ENCODE data around the gene TRPM3. TPM values are rescaled to one million over a fixed set of nuclear protein-coding genes. Genes with fewer than 3 reads are reported as not detected.

The TRPM3 gene
- total and polyA plus RNA-seq, 2 of the 13 experiments (the other 11 are each of a cell fraction or from before 2014, with no cell fraction given), result not detected

DNA sequence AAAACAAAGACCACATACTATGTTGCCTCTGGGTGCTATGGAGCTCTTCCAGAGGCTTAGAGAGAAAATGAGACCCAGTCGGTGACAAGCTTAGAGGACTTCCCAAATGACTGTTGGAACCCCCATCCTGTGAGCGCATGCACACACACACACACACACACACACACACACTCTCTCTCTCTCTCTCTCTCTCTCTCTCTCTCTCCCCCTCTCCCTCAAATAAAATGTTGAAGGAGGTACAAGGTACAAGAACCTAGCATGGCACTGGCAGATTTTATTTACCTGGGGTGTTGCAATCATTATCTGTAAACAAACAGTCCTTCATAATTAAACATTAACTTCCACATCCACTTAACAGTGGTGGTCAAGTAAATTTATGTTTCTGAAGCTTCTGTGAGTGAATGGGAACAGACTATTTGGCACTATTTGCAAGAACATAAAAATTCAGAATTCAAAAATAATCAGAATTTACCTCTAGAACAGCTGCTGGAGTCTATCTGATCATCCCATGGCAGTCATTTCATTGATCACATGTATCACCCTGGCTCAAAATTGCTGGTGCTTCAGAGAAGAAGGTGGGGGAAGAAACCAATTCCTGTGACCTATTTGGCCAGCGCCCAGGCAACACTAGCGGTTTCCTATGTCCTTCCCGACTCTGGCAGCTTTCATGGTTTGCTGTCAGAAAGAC is 24.9 kb downstream of the TRPM3 start (continued):
- TF ChIP-seq, protein P1, sequence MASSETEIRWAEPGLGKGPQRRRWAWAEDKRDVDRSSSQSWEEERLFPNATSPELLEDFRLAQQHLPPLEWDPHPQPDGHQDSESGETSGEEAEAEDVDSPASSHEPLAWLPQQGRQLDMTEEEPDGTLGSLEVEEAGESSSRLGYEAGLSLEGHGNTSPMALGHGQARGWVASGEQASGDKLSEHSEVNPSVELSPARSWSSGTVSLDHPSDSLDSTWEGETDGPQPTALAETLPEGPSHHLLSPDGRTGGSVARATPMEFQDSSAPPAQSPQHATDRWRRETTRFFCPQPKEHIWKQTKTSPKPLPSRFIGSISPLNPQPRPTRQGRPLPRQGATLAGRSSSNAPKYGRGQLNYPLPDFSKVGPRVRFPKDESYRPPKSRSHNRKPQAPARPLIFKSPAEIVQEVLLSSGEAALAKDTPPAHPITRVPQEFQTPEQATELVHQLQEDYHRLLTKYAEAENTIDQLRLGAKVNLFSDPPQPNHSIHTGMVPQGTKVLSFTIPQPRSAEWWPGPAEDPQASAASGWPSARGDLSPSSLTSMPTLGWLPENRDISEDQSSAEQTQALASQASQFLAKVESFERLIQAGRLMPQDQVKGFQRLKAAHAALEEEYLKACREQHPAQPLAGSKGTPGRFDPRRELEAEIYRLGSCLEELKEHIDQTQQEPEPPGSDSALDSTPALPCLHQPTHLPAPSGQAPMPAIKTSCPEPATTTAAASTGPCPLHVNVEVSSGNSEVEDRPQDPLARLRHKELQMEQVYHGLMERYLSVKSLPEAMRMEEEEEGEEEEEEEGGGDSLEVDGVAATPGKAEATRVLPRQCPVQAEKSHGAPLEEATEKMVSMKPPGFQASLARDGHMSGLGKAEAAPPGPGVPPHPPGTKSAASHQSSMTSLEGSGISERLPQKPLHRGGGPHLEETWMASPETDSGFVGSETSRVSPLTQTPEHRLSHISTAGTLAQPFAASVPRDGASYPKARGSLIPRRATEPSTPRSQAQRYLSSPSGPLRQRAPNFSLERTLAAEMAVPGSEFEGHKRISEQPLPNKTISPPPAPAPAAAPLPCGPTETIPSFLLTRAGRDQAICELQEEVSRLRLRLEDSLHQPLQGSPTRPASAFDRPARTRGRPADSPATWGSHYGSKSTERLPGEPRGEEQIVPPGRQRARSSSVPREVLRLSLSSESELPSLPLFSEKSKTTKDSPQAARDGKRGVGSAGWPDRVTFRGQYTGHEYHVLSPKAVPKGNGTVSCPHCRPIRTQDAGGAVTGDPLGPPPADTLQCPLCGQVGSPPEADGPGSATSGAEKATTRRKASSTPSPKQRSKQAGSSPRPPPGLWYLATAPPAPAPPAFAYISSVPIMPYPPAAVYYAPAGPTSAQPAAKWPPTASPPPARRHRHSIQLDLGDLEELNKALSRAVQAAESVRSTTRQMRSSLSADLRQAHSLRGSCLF (CRISPR knock-in tag; IDR thresholded peaks at IDR 0.05; ENCODE audit: borderline replicate concordance), result no peak
- TF ChIP-seq WIZ (CRISPR knock-in tag; IDR thresholded peaks at IDR 0.05), result no peak
- TF ChIP-seq NBN (conservative IDR thresholded peaks at IDR 0.05), result no peak
- TF ChIP-seq NCOR1 (IDR thresholded peaks at IDR 0.05; ENCODE audit: borderline replicate concordance, low read length), result peak; percentile 98
- TF ChIP-seq, protein P2, sequence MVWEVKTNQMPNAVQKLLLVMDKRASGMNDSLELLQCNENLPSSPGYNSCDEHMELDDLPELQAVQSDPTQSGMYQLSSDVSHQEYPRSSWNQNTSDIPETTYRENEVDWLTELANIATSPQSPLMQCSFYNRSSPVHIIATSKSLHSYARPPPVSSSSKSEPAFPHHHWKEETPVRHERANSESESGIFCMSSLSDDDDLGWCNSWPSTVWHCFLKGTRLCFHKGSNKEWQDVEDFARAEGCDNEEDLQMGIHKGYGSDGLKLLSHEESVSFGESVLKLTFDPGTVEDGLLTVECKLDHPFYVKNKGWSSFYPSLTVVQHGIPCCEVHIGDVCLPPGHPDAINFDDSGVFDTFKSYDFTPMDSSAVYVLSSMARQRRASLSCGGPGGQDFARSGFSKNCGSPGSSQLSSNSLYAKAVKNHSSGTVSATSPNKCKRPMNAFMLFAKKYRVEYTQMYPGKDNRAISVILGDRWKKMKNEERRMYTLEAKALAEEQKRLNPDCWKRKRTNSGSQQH (CRISPR knock-in tag; IDR thresholded peaks at IDR 0.05; ENCODE audit: low read depth), result 0 out of 2 replicates have a peak, but pooled peaks have one; percentile 74
- TF ChIP-seq, protein P3, sequence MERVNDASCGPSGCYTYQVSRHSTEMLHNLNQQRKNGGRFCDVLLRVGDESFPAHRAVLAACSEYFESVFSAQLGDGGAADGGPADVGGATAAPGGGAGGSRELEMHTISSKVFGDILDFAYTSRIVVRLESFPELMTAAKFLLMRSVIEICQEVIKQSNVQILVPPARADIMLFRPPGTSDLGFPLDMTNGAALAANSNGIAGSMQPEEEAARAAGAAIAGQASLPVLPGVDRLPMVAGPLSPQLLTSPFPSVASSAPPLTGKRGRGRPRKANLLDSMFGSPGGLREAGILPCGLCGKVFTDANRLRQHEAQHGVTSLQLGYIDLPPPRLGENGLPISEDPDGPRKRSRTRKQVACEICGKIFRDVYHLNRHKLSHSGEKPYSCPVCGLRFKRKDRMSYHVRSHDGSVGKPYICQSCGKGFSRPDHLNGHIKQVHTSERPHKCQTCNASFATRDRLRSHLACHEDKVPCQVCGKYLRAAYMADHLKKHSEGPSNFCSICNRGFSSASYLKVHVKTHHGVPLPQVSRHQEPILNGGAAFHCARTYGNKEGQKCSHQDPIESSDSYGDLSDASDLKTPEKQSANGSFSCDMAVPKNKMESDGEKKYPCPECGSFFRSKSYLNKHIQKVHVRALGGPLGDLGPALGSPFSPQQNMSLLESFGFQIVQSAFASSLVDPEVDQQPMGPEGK (CRISPR knock-in tag; IDR thresholded peaks at IDR 0.05), result peak; percentile 40
- TF ChIP-seq FOXA1 (IDR thresholded peaks at IDR 0.05), result peak; percentile 94
- peak; percentile 88 for TF ChIP-seq FOXA1 (CRISPR knock-in tag; IDR thresholded peaks at IDR 0.05)
- TF ChIP-seq ZNF337 (CRISPR knock-in tag; IDR thresholded peaks at IDR 0.05; ENCODE audit: borderline replicate concordance, low read depth), result peak; percentile 69; the same call in 1 of the 2 replicates
- peak; percentile 95 for TF ChIP-seq FOXA3 (CRISPR knock-in tag; IDR thresholded peaks at IDR 0.05)
- peak; percentile 66 for TF ChIP-seq NFYC (CRISPR knock-in tag; IDR thresholded peaks at IDR 0.05)
- TF ChIP-seq ZNF256 (CRISPR knock-in tag; conservative IDR thresholded peaks at IDR 0.05), result no peak
- 0 out of 2 replicates have a peak, but pooled peaks have one; percentile 40 for TF ChIP-seq ZNF335 (CRISPR knock-in tag; IDR thresholded peaks at IDR 0.05)
- TF ChIP-seq ZFP1 (CRISPR knock-in tag; IDR thresholded peaks at IDR 0.05), result no peak; the same call in 1 of the 2 replicates
- peak; percentile 58; the same call in 1 of the 2 replicates for TF ChIP-seq THAP11 (CRISPR knock-in tag; IDR thresholded peaks at IDR 0.05)
- TF ChIP-seq BRD4 (CRISPR knock-in tag; IDR thresholded peaks at IDR 0.05), result peak; percentile 35; the same call in 1 of the 2 replicates
- no peak for TF ChIP-seq ATRX (CRISPR knock-in tag; IDR thresholded peaks at IDR 0.05; ENCODE audit: borderline replicate concordance)
- TF ChIP-seq KLF13 (CRISPR knock-in tag; IDR thresholded peaks at IDR 0.05), result no peak
- peak; percentile 83 for TF ChIP-seq TBL1XR1 (IDR thresholded peaks at IDR 0.05; ENCODE audit: borderline replicate concordance, low read length, partially characterized antibody)
- TF ChIP-seq, protein P4, sequence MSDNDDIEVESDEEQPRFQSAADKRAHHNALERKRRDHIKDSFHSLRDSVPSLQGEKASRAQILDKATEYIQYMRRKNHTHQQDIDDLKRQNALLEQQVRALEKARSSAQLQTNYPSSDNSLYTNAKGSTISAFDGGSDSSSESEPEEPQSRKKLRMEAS (IDR thresholded peaks at IDR 0.05), result peak; percentile 61
- TF ChIP-seq ZFP37 (CRISPR knock-in tag; IDR thresholded peaks at IDR 0.05; ENCODE audit: borderline replicate concordance), result no peak
- TF ChIP-seq, protein P5, sequence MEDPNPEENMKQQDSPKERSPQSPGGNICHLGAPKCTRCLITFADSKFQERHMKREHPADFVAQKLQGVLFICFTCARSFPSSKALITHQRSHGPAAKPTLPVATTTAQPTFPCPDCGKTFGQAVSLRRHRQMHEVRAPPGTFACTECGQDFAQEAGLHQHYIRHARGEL (CRISPR knock-in tag; IDR thresholded peaks at IDR 0.05), result no peak
- TF ChIP-seq ZNF839 (CRISPR knock-in tag; IDR thresholded peaks at IDR 0.05; ENCODE audit: borderline replicate concordance), result no peak

Data from HepG2 (cell line).